HuH-7.5 (cell line): Measurements from ENCODE around the gene BLTP2.
A peak's percentile ranks its signal among the peaks of the same experiment; 100 is the strongest.
"Not testable (repeated sequence)": the region's sequence is repeated elsewhere in the genome, so short reads cannot be mapped to it uniquely, and the experiment has no call there.

Source experiments
- DNase-seq: peaks from one replicate; pipeline ENCODE4 v3.0.0; 2011; ENCODE audit warnings: low spot score

BLTP2 gene

GRCh38 chr17:28644787-28645575 is at the start of gene BLTP2:
BLTP2 (minus strand) TSS chr17:28645158; CDS start chr17:28645056, 102 bp downstream.
- peak; percentile 95 for DNase-seq

DNA sequence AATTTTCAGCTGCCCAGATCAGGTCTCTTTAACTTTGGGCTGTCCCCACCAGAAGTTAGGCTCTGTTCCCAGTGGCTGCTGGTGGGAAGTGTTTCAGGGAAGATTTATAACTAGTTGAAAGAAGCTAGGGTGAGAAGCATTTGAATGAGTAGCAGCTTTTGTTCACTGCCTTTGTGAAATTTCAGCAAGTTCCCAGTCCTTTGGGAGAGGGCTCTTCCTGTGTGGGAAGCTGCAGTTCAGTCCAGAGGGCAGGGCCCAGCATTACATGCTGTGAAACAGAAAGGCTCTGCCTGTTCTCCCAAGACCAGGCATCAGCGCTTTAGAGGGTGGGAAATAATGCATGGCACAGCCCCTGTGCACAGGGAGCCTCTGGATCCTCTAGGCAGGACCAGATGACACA is 48.9 kb upstream of the BLTP2 start:
- no peak for DNase-seq

GRCh38 chr17:28689011-28689410 is 44.1 kb upstream of the BLTP2 start:
- DNase-seq: no peak

GRCh38 chr17:28688481-28688880 is 43.5 kb upstream of the BLTP2 start:
- no peak for DNase-seq

GRCh38 chr17:28686296-28686695 is 41.3 kb upstream of the BLTP2 start:
- no peak for DNase-seq

- DNase-seq: no peak
Observed at GRCh38 chr17:28685366-28685765, 40.4 kb upstream of the BLTP2 start.

- DNase-seq: no peak
Observed at GRCh38 chr17:28684963-28685362, 40.0 kb upstream of the BLTP2 start.

- no peak for DNase-seq
Observed at GRCh38 chr17:28682655-28683054, 37.7 kb upstream of the BLTP2 start.

GRCh38 chr17:28675980-28676379 is 31.0 kb upstream of the BLTP2 start:
- DNase-seq: peak; percentile 38

DNA sequence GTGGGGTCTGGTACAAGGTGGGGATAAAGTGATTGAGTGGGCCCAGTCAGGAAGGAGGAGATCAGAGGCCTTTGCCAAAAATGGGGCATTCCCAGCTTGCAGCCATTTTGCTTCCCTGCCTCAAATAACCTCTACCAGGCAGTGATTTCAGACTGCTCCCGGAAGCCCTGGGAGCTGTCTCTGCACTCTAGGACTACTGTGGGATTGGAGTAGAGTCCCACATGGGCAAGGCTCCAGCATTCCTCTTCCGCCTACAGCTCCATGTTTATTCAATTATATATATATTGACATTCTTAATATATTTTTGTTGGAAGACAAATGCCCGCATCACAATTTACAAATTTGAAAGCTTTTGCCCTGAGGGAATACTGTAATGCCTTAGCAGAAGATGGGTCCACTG is 30.5 kb upstream of the BLTP2 start:
- DNase-seq: no peak

DNA sequence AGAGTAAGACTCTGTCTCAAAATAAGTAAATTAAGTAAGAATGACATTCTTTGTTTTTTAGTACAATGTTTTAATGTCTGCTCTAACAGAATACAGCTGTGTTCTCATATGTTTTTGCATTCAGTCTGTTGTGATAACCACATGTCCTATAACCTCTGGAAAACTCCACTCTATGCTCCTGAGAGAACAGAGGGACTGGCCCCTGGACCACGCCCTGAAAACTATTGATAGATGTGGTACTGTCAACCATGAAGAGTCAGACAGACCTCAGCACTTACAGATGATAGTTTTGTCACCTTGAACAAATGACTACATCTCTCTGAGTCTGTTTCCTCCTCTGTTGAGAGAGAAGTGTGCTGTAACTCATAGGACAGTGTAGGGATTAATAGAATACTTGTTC is 25.0 kb upstream of the BLTP2 start:
- no peak for DNase-seq

DNA sequence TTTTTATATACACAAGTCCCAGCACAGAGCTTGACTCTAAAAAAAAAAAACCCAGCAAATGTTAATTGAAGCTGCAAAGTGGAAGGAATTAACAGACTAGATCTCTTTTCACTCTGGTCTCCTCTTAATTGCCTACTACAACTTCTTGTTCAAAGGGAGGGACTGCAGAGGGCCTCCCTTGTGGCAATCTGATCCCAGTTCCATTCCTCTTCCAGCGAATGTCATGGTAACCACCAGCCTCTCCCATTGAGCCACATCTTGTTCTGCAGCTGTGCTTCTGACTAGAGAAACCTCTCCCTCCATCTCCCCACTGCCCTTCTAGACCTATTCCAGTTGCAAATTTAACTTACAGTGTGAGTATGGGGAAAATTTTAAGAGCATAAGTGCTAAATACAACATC is 22.9 kb upstream of the BLTP2 start:
- no peak for DNase-seq

DNA sequence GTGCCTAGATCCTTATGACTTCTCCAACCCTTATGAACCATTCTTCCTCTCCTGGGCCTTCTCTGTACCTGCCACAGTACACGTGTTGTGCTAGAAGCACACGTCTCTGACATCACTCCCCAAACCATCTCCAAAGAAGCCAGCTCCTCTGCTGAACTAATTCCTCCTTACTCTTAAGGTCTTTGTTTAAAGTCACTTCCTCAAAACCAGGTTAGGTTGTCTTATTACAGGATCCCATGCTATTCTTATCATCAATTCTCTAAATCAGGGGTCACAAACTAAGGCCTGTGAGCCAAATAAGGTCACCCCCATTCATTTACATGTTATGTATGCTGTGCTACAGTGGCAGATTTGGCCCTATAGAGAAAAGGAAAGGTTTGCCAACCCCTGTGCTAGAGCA is 21.0 kb upstream of the BLTP2 start:
- DNase-seq: no peak

DNA sequence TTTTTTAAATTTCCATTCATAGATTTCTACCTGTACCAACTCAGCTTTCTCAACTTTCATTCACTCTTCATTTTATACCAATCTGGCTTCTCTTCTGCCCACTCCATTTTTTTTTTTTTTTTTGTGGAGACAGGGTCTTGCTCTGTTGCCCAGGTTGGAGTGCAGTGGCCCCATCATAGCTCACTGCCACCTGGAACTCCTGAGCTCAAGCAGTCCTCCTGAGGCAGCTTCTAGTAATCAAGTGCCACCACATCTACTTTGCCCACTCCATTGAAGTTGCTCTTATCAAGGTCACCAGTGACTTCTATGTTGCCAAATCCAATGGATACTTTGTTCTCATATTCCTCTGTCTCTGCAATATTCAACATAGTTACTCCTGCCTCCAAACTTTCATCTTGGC is 18.8 kb upstream of the BLTP2 start:
- no peak for DNase-seq

DNA sequence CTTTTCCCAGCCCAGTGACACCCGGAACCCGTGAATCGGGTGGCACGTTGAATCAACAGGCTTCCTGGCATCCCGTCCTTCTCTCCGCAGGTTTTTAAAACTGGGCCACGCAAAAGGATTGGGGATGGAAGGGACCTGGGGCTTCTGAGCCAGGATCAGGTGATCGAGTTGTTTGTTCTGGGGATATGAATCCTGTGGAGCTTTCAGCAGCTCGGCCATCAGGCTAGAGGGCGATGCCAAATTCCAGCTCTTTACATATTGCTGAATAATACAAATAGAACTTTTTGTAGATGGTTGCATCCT is 17.5 kb upstream of the BLTP2 start:
- DNase-seq: no peak

- DNase-seq: peak; percentile 92
Observed at GRCh38 chr17:28661635-28662526, 16.9 kb upstream of the BLTP2 start, which contains the start of the genes SDF2 and SUPT6H. SDF2 (minus strand) TSS chr17:28661906; CDS start chr17:28661876, 30 bp downstream. SUPT6H (plus strand) TSS chr17:28662205; CDS start chr17:28673402, 11,197 bp downstream.

DNA sequence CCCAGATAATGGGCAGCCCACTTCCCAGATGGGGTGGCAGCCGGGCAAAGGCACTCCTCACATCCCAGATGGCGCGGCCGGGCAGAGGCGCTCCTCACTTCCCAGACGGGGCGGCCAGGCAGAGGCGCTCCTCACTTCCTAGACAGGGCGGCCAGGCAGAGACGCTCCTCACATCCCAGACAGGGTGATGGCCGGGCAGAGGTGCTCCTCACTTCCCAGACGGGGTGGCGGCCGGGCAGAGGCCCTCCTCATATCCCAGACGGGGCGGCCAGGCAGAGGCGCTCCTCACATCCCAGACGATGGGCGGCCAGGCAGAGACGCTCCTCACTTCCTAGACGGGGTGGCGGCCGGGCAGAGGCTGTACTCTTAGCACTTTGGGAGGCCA is 14.5 kb upstream of the BLTP2 start:
- DNase-seq: not testable (repeated sequence)

DNA sequence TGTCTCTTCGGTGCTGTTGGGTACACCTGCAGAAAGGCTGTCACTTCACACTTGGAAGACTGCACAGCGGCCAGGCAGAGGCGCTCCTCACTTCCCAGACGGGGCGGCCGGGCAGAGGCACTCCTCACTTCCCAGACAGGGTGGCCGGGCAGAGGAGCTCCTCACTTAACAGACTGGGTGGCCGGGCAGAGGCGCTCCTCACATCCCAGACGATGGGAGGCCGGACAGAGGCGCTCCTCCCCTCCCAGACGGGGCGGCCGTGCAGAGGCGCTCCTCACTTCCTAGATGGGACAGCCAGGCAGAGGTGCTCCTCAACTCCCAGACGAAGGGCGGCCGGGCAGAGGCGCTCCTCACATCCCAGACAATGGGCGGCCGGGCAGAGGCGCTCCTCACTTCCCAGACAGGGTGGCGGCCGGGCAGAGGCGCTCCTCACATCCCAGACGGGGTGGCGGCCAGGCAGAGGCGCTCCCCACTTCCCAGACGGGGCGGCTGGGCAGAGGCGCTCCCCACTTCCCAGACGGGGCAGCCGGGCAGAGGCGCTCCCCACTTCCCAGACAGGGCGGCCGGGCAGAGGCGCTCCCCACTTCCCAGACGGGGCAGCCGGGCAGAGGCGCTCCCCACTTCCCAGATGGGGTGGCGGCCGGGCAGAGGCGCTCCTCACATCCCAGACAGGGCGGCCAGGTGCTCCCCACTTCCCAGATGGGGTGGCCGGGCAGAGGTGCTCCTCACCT is 14.0 kb upstream of the BLTP2 start:
- not testable (repeated sequence) for DNase-seq

GRCh38 chr17:28658342-28658741 is 13.4 kb upstream of the BLTP2 start:
- not testable (repeated sequence) for DNase-seq

GRCh38 chr17:28657756-28658155 is 12.8 kb upstream of the BLTP2 start:
- DNase-seq: no peak

- no peak for DNase-seq
Observed at GRCh38 chr17:28655160-28655559, 10.2 kb upstream of the BLTP2 start.

DNA sequence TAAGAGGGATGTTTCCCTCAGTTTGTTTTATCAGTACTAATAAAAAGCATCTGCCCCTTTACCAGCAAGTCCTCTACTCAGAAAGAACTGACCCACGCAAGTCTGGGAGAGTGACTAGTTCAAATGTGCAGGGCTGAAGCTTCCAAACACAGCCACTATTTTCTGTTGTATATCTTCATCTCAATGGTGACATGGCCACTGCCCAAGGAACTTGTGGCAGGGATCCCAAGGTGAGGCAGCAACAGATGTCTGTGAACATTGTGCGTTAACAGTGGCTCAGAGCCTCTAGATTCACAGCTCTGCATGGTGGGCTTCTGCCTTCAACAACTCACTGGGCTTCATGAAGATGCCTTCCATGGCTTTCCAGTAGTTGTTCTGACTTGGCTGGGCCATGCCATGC is 3.7 kb upstream of the BLTP2 start:
- DNase-seq: no peak
